Cerebellar cortex (tissue), 1 donor: ENCODE results near the gene HOXA6.

ENCODE experiments used
- DNase-seq: peaks from one replicate; pipeline ENCODE4 v3.0.0-alpha.2; 2015; ENCODE audit warnings: low spot score

The HOXA6 gene

GRCh38 chr7:27161214-27161720 is 13.7 kb upstream of the HOXA6 start:
- DNase-seq, result peak; percentile 73

GRCh38 chr7:27160546-27161213 is 13.1 kb upstream of the HOXA6 start:
- peak; percentile 79 for DNase-seq

DNA sequence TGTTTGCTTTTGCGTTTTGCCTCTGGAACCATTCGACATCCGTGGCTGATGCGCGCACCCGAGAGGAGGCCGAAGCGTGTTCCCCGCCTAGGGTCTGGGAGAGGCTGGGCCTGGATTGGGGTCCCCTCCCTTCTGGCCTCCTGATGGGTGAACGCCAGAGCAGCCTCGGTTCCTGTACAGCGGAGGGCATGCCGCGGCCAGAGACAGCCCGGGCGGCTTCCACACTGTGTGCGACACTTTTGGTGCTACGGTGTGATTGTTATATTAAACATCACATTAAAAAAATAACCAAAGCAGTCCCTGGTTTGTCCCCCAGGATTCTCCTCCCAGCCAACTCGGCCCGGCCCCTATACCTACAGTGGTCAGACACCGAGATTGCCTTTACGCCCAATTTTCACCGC is 12.6 kb upstream of the HOXA6 start:
- no peak for DNase-seq

GRCh38 chr7:27159266-27160144 is 11.9 kb upstream of the HOXA6 start:
- DNase-seq, result no peak

DNA sequence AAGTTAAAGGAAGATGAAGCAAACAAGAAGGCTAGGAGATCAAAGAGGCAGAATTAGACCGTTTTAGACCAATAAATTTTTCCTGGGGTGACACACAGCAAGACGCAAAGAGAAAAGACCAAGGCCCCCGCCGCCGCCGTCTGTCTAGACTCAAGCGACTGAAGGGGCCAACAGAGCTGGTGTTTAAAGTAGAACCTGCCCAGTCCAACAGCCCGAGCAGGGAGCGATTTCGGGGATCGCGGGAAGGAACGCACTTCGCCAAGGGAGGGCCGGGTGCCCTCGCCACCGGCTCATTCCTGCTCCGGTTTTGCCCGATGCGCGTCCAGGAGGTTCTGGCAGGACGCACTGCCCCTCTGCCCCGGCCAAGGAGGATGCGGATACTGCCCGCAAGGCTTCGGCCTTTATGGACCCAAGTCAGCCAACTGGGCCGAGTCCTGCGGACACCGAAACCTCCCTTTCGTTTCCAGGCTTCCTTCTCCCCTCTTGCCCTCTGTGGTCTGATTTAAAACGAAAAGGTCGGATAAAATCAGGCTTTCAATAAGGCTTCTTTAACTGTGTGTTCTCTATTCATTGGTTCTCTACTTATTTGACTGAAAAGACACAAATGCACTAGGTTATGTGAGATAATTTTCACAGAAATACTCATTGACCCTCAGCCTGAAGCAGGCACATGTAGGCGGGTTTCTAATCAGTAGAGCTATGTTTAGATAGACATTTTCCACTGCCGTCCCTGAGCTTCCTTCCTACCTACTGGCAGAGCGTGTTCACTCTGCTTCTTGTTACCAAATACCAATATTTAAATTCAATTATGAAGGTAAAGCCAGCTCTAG is 11.1 kb upstream of the HOXA6 start:
- no peak for DNase-seq

DNA sequence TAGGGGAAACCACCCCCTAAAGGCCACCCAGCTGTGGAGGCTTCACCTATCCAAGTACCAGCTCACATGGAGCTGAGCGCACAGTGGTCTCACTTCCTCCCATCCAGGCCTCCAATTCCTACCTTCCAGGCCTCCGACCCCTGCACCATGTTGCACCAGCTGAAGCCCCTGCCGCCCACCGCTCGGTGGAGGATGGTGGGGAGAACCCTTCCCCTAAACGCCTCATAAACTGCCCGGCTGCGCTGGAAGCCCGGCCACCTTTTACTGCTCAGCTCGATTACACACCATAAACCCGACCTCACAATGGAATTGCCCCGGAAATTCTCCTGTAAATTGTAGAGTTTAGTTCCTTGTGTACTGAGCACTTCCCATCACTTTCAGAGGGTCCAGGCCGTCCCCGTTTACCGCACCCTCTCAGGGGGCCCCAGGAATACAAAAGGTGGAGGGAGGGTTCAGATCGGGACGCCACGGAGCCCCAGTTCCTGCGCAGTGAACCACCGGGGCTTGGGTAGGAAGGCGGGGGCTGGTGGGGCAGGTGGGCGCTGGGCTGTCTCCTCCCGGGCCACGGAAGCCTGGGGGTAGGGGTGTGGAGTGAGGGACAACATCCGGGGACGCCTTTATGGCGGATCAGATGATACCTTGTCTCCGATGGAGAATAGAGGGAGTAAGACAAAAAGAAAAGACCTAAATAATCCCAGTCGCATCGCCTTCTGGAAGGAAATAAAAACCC is 10.3 kb upstream of the HOXA6 start:
- DNase-seq, result no peak

- no peak for DNase-seq
Measured at GRCh38 chr7:27156916-27157701, 9.5 kb upstream of the HOXA6 start.

DNA sequence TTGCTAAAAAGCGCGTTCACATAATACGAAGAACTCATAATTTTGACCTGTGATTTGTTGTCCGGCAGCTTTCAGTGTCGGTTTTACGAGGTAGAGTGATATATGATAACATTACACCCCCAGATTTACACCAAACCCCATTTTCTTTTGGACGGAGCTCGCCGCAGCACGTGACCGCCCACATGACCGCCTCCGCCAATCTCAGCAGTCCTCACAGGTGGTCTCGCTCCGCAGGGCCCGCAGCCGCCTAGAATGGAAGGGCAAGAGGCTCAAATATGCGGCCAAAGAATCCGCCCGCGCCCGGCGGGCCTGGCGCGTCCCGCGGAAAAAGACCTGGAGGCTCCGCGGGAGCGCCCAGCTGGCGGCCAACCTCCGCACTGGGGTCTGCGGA is 8.9 kb upstream of the HOXA6 start, which contains the start of gene HOXA7:
HOXA7 (minus strand) TSS at position 168 of the 391 bp plus-strand sequence; CDS start at position 38, 130 bp downstream.
- peak; percentile 70 for DNase-seq

DNA sequence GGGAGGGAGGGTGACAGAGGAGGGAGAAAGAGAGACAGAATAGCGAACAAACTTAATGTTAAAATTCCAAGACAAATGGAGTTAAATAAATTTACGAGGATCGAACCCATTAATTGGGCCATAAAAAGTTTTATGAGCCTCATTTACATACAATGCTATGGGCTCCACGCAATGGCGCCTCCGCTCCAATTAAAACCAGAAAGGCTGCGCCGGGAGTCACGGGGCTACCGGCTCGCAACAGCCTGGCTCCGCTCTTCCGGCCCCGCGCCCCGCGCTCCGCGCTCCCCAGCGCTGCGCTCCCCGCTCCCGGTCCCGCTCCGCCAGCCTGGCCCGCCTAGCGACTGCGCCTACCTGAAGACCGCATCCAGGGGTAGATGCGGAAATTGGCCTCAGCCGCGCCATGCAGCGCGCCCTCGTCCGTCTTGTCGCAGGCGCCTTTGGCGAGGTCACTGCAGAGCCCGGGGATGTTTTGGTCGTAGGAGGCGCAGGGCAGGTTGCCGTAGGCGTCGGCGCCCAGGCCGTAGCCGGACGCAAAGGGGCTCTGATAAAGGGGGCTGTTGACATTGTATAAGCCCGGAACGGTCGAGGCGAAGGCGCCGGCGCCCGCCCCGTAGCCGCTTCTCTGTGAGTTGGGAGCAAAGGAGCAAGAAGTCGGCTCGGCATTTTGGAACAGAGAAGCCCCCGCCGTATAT is 8.4 kb upstream of the HOXA6 start:
- no peak for DNase-seq

- DNase-seq, result no peak
Measured at GRCh38 chr7:27154901-27155815, 7.6 kb upstream of the HOXA6 start.

- DNase-seq, result no peak
Measured at GRCh38 chr7:27154369-27154768, 6.8 kb upstream of the HOXA6 start.

DNA sequence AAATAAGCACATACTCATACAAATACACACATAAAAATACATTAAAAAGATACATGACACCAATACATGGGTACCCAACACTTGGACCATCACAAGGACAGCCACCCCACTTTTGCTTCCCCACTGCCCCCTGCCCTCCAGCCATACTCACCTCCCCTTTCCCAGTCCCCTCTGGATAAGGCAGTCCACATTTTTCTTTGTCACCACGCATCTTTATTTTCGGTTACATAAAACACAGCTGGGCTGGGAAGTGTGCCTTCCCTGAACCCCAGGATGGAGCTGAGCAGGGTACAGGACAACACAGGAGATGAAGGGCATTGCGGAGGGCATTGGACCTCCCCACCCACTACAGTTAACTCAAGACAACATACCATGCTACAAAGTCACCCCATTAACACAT is 6.0 kb upstream of the HOXA6 start:
- no peak for DNase-seq

DNA sequence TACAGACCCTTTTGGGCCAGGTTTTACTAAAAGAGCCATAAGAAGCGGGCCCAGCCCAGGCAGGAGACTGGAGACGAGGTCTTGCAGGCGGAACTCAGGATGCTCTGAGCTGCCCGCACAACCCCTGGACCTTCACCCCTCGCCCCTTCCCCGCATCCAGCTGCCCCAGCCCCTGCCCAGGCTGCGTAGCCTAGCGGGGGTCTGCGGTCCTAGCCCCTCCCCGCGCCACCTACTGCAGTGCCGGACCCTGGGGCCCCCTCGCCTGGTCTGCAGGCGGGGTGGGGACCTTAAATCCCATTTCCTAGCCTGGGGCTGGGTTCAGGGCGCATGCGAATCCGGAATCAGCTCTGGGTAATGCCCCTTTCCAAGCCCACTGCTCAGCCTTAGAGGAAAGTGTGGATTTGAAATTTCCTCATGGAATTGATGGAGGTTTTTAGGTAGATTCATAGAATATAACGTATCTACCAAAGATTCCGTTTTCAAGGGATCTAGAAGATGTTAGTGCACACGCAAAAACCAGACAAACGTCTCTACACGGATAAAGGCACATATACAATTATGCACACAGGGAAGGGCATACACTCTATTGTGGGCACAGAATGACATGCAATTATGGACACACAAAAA is 5.4 kb upstream of the HOXA6 start:
- no peak for DNase-seq

- DNase-seq, result no peak
Measured at GRCh38 chr7:27151931-27152815, 4.6 kb upstream of the HOXA6 start, which contains the start of gene HOXA3. TSS of gene HOXA3 (minus strand) at chr7:27152583. CDS start at chr7:27110640, 41,943 bp downstream.

GRCh38 chr7:27151341-27151930 is 3.9 kb upstream of the HOXA6 start:
- no peak for DNase-seq

DNA sequence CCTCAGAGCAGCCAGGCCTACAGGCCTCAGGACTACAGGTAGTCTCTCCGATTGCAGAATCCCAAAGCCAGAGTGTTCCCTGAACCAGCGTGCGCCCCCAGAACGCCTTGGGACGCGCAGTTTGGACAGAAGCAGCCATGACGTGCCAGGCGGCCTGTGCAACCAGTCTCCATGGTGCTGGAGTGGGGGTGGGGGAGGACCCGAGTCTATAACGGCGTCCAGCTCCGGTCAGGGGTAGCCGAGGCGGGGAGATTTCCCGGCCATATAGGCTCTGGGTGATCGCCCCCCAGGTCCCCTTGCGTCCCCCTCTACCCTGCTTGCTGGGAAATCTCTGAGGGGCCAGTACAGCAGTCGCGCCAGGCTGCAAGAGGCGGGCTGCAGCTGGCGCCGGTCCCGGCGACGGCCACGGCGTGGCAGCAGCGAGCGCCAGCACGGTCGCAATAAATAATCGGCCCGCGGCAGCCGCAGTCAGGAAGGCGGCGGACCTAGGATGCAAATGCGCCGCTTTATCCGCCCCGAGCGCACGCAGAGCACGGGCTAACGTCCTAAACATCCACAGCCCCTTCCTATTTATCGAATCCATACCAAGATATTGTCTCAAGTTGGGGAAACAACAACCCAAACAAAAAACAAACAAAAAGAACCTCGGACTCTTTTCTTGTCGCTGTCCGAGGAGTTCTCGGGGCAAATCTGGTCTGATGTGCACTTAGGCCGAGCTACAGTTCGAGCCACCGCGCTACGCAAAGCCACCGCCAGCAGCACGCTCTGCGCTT is 3.2 kb upstream of the HOXA6 start:
- DNase-seq, result no peak
